Stomach smooth muscle (tissue), 2 donors: ENCODE measurements around the gene ALKAL2.

Experiments used
- H3K27ac ChIP-seq: one replicate; pipeline ENCODE4 v1.7.0; 2013; ENCODE audit warnings: mild to moderate bottlenecking, low read length, inconsistent platforms
- H3K27me3 ChIP-seq, 2 donors: one replicate each; pipeline ENCODE4 v1.7.0; 2013; ENCODE audit warnings: low read length in 2 of 2; ENCODE audit not compliant: insufficient read depth in 2 of 2, control insufficient read depth in 1 of 2
- H3K36me3 ChIP-seq, 2 donors: one replicate each; pipeline ENCODE4 v1.7.0; 2013; ENCODE audit warnings: low read length in 2 of 2; ENCODE audit not compliant: control insufficient read depth in 2 of 2, insufficient read depth in 2 of 2
- H3K4me1 ChIP-seq: one replicate; pipeline ENCODE4 v1.7.0; 2013; ENCODE audit warnings: low read length; ENCODE audit not compliant: control insufficient read depth, insufficient read depth
- H3K4me3 ChIP-seq, 2 donors: one replicate each; pipeline ENCODE4 v1.7.0; 2013; ENCODE audit warnings: low read length in 2 of 2
- H3K9ac ChIP-seq, 2 donors: one replicate each; pipeline ENCODE4 v1.7.0; 2013; ENCODE audit warnings: low read length in 2 of 2, mild to moderate bottlenecking in 1 of 2
- H3K9me3 ChIP-seq, 2 donors: one replicate each; pipeline ENCODE4 v1.7.0; 2013; ENCODE audit warnings: low read length in 2 of 2; ENCODE audit not compliant: control insufficient read depth in 2 of 2
- donor health status: healthy.
- donor health status: Pancreatic carcinoma.

Gene ALKAL2

GRCh38 chr2:246489-247144 lies 41.3 kb downstream of the ALKAL2 start:
- no peaks in the 10 kb centered on the region for H3K4me1 ChIP-seq
- no peaks in the 10 kb centered on the region for H3K9me3 ChIP-seq
- no peak overlapping the region for H3K27ac ChIP-seq
- peaks cover 17 to 21% of the 10 kb centered on the region in 2 donors for H3K36me3 ChIP-seq
- no peak overlapping the region for H3K9ac ChIP-seq
- no peaks in the 10 kb centered on the region for H3K27me3 ChIP-seq
- no peak overlapping the region for H3K4me3 ChIP-seq

GRCh38 chr2:244547-244946 lies 43.3 kb downstream of the ALKAL2 start:
- no peaks in the 10 kb centered on the region for H3K4me1 ChIP-seq
- H3K27me3 ChIP-seq = no peaks in the 10 kb centered on the region
- no peak overlapping the region for H3K9ac ChIP-seq
- no peaks in the 10 kb centered on the region for H3K9me3 ChIP-seq
- peaks cover 20 to 22% of the 10 kb centered on the region in 2 donors for H3K36me3 ChIP-seq
- H3K27ac ChIP-seq = no peak overlapping the region
- no peak overlapping the region for H3K4me3 ChIP-seq

- Histone ChIP-seq H3K4me3 (no peak overlapping the region), H3K27me3 (no peaks in the 10 kb centered on the region), H3K36me3 (peaks cover 16 to 20% of the 10 kb centered on the region in 2 donors), H3K9me3 (no peaks in the 10 kb centered on the region), H3K4me1 (no peaks in the 10 kb centered on the region), H3K27ac (no peak overlapping the region), H3K9ac (no peak overlapping the region)
Observed at GRCh38 chr2:238869-239268, 49.0 kb downstream of the ALKAL2 start.

- no peak overlapping the region for H3K4me3 ChIP-seq
- H3K36me3 ChIP-seq = peaks cover 13 to 16% of the 10 kb centered on the region in 2 donors
- H3K27ac ChIP-seq = no peak overlapping the region
- H3K27me3 ChIP-seq = no peaks in the 10 kb centered on the region
- no peaks in the 10 kb centered on the region for H3K9me3 ChIP-seq
- no peak overlapping the region for H3K9ac ChIP-seq
- no peaks in the 10 kb centered on the region for H3K4me1 ChIP-seq
Observed at GRCh38 chr2:238431-238830, 49.5 kb downstream of the ALKAL2 start.

- Histone ChIP-seq H3K27me3 (no peaks in the 10 kb centered on the region), H3K36me3 (peaks cover 9 to 13% of the 10 kb centered on the region in 2 donors), H3K9ac (no peak overlapping the region), H3K27ac (no peak overlapping the region), H3K9me3 (no peaks in the 10 kb centered on the region), H3K4me1 (no peaks in the 10 kb centered on the region), H3K4me3 (no peak overlapping the region)
Observed at GRCh38 chr2:237878-238277, 50.0 kb downstream of the ALKAL2 start.

GRCh38 chr2:236993-237539 lies 50.8 kb downstream of the ALKAL2 start:
- Histone ChIP-seq H3K4me3 (no peak overlapping the region), H3K4me1 (no peaks in the 10 kb centered on the region), H3K27me3 (no peaks in the 10 kb centered on the region), H3K27ac (no peak overlapping the region), H3K9me3 (no peaks in the 10 kb centered on the region), H3K9ac (no peak overlapping the region), H3K36me3 (peaks cover 9 to 12% of the 10 kb centered on the region in 2 donors)

GRCh38 chr2:234421-234820 lies 53.5 kb downstream of the ALKAL2 start:
- Histone ChIP-seq H3K36me3 (peaks cover 6 to 14% of the 10 kb centered on the region in 2 donors), H3K27me3 (no peaks in the 10 kb centered on the region), H3K9ac (no peak overlapping the region), H3K4me1 (no peaks in the 10 kb centered on the region), H3K4me3 (no peak overlapping the region), H3K9me3 (no peaks in the 10 kb centered on the region), H3K27ac (no peak overlapping the region)

GRCh38 chr2:233030-233429 lies 54.9 kb downstream of the ALKAL2 start:
- Histone ChIP-seq H3K9ac (no peak overlapping the region), H3K4me1 (no peaks in the 10 kb centered on the region), H3K4me3 (no peak overlapping the region), H3K9me3 (no peaks in the 10 kb centered on the region), H3K27ac (no peak overlapping the region), H3K27me3 (no peaks in the 10 kb centered on the region), H3K36me3 (peaks cover 12% of the 10 kb centered on the region in 2 donors)

- Histone ChIP-seq H3K9ac (no peak overlapping the region), H3K27me3 (no peaks in the 10 kb centered on the region), H3K4me3 (no peak overlapping the region), H3K36me3 (peaks cover 16 to 17% of the 10 kb centered on the region in 2 donors), H3K4me1 (no peaks in the 10 kb centered on the region), H3K27ac (no peak overlapping the region), H3K9me3 (no peaks in the 10 kb centered on the region)
Observed at GRCh38 chr2:231521-232185, 56.2 kb downstream of the ALKAL2 start.
